Activated CD8-positive, alpha-beta memory T cell treated with anti-CD3 and anti-CD28 coated beads for 36 hours (primary cell): ENCODE results near the gene C1orf198. TPM values are rescaled to one million over a fixed set of nuclear protein-coding genes. Genes with fewer than 3 reads are reported as not detected.

Source experiments
- CTCF ChIA-PET: fragments of 350-600 bp; sonication (Branson Sonifier 250); formaldehyde crosslinking; loops from one replicate; lab custom pipeline; 2021; ENCODE audit warnings: antibody characterized with exemption; lab: Charles Lee
- POLR2A ChIA-PET: fragments of 350-600 bp; sonication (Branson Sonifier 250); formaldehyde crosslinking; loops from one replicate; lab custom pipeline; 2021; ENCODE audit warnings: antibody characterized with exemption; lab: Charles Lee
- total RNA-seq, 2 experiments: library from RNA; stranded (reverse); gene quantifications; one replicate each; pipeline ENCODE4 v1.2.3, GENCODE V29; 2021

The C1orf198 gene, protein sequence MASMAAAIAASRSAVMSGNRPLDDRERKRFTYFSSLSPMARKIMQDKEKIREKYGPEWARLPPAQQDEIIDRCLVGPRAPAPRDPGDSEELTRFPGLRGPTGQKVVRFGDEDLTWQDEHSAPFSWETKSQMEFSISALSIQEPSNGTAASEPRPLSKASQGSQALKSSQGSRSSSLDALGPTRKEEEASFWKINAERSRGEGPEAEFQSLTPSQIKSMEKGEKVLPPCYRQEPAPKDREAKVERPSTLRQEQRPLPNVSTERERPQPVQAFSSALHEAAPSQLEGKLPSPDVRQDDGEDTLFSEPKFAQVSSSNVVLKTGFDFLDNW
- total RNA-seq = 1 to 10 TPM; 6.1 to 6.6 TPM

DNA sequence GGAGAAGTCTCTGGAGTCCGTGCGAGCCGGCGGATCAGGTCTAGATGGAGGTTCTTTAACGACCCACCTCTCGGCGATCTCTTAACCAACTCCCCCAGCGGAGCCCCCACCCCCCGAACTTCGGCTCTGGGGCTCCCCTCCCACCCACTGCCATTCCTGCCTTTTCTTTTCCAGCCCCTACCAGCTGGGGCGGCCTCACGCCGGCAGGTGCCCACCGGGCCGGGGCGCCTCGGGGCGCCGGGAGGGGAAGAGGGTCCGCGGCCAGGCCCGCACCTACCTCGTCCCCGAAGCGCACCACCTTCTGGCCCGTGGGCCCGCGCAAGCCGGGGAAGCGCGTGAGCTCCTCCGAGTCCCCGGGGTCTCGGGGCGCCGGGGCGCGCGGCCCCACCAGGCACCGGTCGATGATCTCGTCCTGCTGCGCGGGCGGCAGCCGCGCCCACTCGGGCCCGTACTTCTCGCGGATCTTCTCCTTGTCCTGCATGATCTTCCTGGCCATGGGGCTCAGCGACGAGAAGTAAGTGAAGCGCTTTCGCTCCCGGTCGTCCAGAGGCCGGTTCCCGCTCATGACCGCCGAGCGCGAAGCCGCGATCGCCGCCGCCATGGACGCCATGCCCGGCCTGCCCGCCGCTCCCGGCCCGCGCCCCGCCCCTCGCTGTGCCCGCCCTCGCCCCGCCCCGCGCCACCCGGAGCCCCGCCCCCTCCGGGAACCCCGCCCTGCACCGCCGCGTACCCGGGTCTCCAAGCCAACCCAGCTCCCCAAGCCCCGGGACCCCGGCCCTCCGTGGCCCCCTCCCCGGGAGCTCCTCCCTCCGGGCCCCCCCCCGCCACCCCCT, at the start of gene C1orf198:
Gene C1orf198, minus strand, starts transcription at position 619 of the 833 bp plus-strand sequence. Its CDS starts 9 bp downstream, at position 610.
- ChIA-PET CTCF (interaction anchor here (0.6 kb wide), 1 partner anchor 173 kb away, joined by 3 read pairs; no protein-coding TSS in a partner anchor), POLR2A (no interaction called here)

DNA sequence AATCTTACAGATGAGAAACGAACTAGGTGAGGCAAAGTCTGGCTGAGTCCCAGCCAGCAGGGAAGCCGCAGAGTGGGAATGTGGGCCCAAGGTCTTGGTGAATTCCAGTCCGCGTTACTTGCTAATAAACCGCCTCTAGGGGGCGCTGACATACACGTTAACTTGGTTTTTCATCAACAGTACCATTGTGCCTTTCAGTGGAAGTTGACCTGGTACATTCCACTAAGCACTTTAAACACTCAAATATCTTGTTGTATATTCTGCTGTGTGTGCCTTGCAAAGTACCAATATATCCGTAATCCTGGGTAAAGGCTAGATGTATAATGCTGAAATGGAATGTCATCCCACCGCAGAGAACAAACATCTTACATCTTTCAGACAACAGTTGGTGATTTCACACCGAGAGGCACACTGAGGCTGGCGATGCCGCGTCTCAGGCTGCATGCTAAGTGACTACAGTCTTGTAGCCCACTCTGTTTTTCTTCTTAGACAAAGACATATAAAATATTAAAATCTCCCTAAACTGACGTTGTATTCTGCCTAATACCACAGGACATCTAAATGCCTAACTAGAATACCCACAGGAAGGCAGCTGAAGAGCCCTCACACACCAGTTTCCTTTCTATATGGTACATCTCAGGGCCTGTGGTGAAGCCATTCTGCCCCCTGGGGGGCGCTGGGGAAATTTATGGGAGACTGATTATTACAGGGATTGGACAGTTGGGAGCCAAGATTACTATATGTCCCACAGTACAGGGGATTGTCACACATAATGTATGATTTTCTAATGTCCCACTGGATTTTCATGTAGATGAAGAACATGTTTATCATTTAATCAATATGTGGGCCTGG, 49.2 kb upstream of the C1orf198 start:
- POLR2A ChIA-PET = no interaction called here
- CTCF ChIA-PET = interaction anchor here (1.1 kb wide), 1 partner anchor 294 kb away, joined by 3 read pairs; no protein-coding TSS in a partner anchor

DNA sequence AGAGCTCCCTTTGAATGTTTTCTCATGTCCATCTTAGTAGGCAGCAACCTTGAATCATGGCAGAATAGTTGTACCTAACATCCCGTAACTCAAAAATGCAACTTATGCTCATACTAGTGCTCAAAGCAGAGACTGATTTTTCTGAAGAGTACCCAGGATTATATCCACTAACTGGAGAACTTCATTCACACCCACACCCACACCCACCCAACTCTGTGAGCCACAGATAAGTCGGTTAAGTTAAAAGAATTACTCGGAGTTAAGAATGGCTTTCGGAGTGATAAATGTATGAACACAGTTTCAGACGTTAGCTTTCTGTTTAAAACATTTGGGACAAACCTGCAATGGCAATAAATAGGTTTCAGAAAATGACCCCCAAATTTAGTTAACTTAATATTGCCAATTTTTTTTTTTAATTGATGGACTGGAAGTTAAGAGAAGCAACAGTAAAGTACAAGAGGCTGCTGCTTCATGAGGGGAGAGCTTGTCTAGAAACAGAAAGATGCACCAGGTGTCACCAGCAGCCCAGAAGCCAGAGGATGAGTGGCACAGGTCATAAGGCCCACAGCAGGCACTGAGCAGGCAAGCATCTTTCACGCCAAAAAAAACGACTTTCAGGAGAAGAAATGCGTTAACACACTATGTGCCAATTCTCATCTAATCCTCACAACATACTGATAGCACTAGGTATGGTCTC, 48.4 kb upstream of the C1orf198 start:
- POLR2A ChIA-PET = no interaction called here
- CTCF ChIA-PET = interaction anchor here (1.0 to 1.1 kb wide), 2 partner anchors 176 to 295 kb away, joined by 3 read pairs; no protein-coding TSS in a partner anchor

DNA sequence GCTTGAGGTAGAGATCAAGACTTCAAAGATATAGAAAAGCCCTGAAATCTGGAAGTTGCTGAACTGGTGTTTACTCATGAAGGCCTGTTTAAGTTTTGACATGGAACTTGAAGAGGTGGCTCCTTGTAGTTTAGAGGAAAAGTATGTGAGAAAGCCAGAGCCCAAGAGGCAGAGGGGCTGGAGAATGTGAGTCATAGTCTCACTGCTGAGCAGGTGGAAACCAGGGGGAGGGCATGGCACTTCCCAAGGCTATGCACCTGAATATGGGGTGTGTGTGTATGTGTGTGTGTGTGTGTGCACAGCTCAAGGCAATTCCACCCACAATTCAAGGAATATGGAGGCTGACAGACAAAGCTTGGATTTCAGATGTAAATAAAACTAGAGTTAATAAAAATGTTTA, 46.8 kb upstream of the C1orf198 start:
- CTCF ChIA-PET = no interaction called here
- POLR2A ChIA-PET = no interaction called here

DNA sequence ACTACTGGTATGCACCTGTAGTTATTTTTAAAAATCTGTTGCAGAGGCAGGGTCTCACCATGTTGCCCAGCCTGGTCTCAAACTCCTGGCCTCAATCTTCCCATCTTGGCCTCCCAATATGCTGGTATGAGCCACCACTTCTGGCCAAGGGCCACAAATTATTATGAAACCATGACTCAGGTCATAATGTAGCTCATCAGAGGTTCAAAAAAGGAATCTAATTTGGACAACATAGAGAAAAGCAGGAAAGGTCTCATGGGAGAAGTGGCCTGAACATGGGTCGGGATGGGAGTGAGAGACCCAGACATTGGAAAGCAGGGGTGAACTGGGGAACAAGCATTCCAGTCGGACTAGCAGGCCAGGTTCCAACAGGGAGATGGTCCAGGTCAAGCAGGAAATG, 45.2 kb upstream of the C1orf198 start:
- POLR2A ChIA-PET = no interaction called here
- CTCF ChIA-PET = no interaction called here

DNA sequence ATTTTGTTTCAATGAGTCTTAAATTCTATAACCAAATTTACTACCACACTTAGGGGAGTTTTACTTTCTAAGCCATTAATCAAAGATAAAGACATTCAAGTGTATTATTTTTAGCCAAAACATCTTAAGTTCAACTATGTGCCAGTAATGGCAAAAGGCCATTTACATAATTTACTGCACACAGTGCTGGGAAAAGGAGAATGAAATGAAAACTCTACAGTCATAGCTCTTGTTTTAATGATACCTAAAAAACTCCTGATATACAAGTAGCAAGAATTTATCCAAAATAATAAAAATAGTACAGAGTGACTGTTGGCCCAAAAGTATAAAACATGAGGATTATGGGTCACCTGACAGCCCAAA, 42.4 kb upstream of the C1orf198 start:
- ChIA-PET CTCF (no interaction called here), POLR2A (no interaction called here)

DNA sequence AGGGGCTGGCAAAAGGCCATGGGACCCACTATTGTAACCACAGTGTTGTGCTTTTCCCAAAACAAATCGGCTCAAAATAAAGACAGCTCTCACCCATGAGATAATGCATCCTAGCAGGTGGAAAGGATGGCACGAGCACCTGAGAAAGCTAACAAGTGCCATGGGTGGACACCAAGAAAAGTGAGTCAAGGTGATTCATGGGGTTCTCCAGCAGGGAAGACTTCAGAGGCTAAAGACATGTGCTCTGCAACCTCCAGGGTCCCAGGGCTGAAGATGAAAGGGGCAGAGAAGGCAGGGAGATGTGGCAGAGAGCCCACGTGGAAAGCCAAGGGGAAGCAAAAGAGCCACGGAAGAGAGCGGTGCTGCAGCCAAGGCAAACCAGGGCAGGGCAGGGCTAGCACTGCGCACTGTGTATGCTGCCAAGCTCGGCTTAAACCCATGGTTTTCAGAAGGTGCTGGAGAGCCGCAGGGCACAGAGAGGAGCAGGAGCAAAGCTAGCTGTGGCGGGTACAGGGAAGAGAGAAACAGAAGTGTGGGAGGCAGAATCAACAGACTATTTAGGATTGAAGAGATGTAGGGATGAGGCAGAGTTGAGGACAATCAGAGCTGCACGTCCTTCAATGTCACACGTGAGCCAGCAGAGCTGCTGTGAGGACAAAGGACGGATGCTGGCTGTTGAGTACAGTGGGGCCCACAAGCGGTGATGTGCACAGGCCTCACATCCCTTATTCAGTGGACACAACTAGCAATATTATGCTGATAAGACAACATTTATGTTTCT, 41.8 kb upstream of the C1orf198 start:
- CTCF ChIA-PET = no interaction called here
- POLR2A ChIA-PET = no interaction called here

DNA sequence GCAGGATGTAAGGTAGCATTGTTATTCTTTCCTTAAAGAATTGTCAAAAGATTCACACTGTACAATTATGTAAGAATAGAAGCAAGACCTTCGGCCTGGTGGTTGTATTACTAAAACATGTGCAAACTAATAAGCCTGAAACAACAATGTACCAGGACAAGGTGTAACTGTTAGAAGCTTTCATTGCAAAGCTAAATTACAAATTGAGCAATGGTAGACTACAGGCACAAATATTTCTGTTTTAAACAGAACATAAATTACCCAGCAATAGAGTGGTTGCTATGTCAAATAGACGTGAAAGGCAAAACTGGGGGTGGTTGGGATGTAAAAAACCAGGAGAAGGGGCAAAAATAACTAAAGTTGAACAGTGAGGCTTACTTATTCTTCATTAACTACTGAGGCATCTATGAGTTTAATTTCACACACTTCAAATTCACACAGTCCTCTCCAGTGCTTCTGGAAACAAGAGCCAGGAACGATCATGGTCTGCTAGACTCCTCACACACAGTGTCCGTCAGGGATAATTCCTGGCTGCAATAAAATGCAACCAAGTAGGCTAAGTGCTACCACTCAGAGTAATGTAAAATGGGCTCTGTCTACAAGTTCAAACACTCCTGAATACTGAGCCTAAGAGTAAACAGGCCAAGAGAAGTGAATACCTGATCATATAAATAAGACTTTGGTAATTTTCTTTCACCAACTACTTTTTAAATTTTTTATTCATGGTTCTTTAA, 39.3 kb upstream of the C1orf198 start:
- ChIA-PET CTCF (no interaction called here), POLR2A (no interaction called here)

DNA sequence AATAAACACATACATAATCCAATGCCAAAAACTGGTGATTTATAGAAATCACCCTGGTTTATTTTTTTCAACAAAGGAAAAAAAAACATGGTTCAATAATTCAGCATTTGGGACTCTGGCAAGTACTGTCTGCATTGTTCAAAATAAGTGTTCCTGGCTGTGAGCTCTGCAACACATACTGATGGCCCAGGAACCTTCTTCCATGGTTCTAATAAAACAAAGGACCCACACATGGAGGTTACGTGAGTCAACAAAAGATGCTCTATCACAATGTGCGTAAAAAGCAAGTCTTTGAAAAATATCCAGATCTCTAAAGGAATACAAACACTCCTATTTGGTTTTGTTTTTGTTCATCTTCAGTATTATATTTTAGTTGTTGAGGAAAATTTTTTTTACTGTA, 37.9 kb upstream of the C1orf198 start:
- ChIA-PET POLR2A (no interaction called here), CTCF (no interaction called here)

DNA sequence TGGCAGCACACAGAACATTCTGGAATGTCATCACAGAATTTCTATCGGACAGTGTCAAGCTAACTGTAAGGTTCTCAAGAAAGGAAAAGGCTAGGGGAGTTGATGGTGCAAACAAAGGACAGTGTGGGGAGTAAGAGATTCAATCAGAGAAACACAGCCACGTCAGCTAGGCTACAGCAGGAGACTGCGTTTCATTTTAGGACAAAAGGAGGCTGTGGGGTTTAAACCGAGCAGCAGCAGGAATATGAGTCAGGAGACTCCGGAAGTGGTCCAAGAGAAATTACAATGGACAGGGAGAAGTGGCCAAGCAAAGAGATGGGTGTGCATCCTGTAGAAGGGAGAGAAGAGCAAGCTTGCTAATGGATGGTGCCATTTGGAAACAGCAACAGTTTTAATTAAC, 37.4 kb upstream of the C1orf198 start:
- POLR2A ChIA-PET = no interaction called here
- CTCF ChIA-PET = no interaction called here

DNA sequence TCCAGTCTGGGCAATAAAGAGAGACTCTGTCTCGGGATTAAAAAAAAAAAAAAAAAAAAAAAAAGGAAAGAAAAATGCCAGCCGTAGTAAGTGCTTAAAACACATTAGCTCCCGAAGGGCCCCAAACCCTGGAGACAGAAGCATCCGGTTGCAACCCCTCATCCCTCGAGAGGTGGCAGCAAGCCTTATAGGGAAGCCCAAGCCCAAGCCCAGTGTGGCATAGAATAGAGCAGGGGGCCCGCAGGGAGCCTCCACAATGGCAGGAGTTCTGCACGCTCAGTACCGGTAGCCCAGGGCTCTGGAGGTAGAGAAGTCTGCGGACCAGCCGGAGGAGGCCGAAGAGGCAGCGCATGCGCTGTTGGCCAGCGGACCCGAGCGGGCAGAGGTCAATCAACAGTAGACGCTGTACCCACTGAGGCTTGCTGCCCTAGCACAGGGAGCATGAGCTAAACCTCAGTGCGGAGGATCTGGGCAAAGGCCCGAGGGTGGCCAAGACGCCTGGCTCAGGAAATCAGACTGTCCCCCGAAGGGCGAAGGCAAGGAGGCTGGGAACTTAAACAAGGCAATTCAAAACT, 34.1 kb upstream of the C1orf198 start:
- POLR2A ChIA-PET = no interaction called here

DNA sequence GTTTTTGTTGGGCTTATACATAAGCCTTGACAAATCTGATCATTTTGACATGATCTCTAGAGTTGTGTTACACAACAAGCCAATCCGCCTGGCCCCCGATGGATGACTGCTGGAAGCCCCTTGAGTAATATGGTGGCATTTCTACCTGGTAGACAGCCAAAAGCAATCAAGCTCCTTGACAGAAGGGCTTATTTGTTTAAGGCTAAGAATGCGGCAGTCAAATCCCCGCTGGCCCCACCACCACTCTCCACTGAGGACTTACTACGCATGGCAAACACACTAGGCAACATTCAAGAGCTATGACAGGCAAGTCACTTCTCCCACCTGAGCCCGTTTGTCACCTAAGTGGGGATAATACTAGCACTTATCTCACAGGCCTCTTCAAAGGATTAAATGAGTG, 33.4 kb upstream of the C1orf198 start:
- ChIA-PET CTCF (interaction anchor here (0.5 kb wide), 1 partner anchor 1480 kb away, joined by 4 read pairs; no protein-coding TSS in a partner anchor), POLR2A (no interaction called here)

More for the DNA sequence above, 34.1 kb upstream of the C1orf198 start:
- CTCF ChIA-PET = interaction anchor here (0.7 kb wide), 1 partner anchor 320 kb away, joined by 3 read pairs; no protein-coding TSS in a partner anchor

DNA sequence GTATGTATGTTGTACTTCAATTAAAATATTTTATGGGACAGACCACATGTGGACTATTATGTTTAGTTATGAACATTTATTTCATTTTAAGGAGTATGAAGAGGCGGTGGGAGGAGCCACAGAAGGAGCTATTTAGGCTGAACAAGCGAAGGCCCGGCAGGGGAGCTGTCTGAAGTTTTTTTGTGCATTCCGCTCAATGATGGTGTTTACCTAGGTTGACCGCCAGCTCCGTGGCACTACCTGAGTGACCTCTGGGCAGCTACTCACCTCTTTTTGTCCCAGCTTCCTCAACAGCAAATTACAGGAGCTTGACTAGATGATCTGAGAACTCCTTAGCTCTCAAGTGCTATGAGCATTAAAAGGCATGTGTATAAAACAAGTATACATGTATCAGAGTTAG, 32.7 kb upstream of the C1orf198 start:
- ChIA-PET POLR2A (no interaction called here), CTCF (interaction anchor here (0.5 kb wide), 1 partner anchor 1479 kb away, joined by 4 read pairs; no protein-coding TSS in a partner anchor)

DNA sequence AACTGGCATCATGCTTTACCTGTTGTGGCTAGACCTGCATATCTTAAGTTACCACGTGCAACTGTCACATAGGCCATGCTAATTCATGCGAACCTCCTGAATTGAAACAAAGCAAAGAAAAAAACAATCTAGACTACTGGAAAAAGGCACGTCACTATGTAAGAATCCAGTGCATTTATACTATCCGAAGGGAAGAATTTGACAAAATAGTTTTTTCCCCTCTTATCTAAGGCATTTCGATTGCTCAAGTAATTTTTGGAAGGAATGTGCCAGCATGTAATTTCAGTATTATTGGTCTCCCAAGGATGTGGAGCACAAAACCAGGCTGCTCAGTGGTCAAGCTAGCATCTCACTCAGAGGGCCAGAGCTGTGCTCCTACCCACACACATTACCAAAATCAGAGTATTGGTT, 31.5 kb upstream of the C1orf198 start:
- ChIA-PET CTCF (no interaction called here), POLR2A (no interaction called here)

DNA sequence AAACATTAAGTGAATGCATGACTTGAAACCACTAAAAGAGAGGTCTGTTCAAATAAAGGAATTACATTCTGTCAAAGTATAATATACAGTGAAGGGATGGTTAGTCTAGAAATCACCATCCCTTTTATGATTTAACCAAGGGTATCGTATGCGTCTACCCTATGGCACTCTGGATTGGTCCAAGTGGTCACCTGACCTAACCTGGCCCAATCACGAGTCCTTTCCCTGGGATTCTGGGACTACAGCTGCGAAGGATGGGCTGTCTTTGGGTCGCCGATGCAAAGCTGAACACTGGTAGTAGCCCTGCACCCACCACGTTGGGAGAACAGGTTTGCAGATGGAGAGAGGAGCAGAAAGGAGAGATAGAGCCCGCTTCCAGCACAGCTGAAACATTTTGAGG, 30.4 kb upstream of the C1orf198 start:
- POLR2A ChIA-PET = no interaction called here

DNA sequence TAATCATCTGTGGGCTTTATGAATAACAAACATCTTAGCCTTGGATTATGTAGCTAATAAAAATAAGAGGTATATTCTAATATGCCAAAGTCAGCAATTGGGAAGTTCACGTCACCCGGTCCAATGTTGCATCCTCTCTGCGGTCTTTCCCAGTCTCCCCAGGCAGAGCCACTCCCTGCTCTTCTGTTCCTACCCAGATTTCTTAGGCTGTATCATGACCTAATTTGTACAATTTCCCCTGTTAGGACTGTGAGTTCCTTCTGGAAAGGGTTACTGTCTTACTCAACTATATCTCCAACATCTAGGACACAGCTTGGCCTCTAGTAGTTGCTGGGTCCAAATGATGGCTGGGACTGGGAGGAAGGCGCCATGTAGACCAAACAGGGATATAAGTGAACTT, 29.8 kb upstream of the C1orf198 start:
- CTCF ChIA-PET = no interaction called here
- POLR2A ChIA-PET = no interaction called here

More for the DNA sequence above, 30.4 kb upstream of the C1orf198 start:
- CTCF ChIA-PET = no interaction called here

DNA sequence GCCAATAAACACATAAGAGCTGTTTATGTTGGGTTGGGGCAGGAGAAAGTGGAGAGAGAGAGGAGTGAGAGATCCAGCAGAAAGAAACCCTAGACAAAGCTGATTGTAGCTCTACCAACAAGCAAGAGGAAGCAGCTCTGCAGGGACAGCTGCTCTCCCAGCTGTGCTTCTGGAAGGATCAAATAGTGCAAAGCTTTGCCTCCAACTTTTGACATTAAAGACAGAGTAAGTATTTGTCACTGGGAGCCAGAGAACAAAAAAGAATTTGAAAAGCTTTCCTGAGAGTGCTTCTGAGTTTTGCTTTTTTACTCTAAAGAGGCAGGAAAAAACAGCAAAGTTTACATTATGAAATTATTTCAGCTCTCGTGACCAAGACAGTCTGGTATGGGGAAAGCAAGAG, 28.5 kb upstream of the C1orf198 start:
- POLR2A ChIA-PET = no interaction called here
- CTCF ChIA-PET = no interaction called here
